Psoas muscle (tissue), 8 donors: ENCODE data around the gene LRRC23. TPM values are rescaled to one million over a fixed set of nuclear protein-coding genes. Genes with fewer than 3 reads are reported as not detected.

Experiments
- ATAC-seq, 4 donors: fragments of 200-7000 bp; cut with Tn5 transposase; one replicate each; pipeline ENCODE4 v1.9.1; 2020; ENCODE audit warnings: moderate library complexity in 3 of 4, mild to moderate bottlenecking in 2 of 4
- DNase-seq, 2 donors: peaks; one replicate each; pipeline ENCODE4 v3.0.0-alpha.2; 2020
- H3K27ac ChIP-seq: fragments of 200-600 bp; one replicate; pipeline ENCODE4 v1.8.0; 2022
- H3K27me3 ChIP-seq, 3 donors: fragments of 200-600 bp in 1 of 3; one replicate each; pipeline versions ENCODE4 v1.6.1 to v1.8.0; 2013 to 2022; ENCODE audit warnings: low read length in 2 of 3, mild to moderate bottlenecking in 2 of 3, moderate library complexity in 1 of 3; ENCODE audit not compliant: insufficient read depth in 3 of 3
- H3K36me3 ChIP-seq, 2 donors: fragments of 200-600 bp in 1 of 2; one replicate each; pipeline versions ENCODE4 v1.6.1 to v1.8.0; 2013 to 2022; ENCODE audit warnings: low read depth in 1 of 2, mild to moderate bottlenecking in 1 of 2, moderate library complexity in 1 of 2; ENCODE audit not compliant: insufficient read depth in 1 of 2
- H3K4me1 ChIP-seq: fragments of 200-600 bp; one replicate; pipeline ENCODE4 v1.8.0; 2022
- H3K4me3 ChIP-seq: fragments of 200-600 bp; one replicate; pipeline ENCODE4 v1.8.0; 2022; ENCODE audit warnings: mild to moderate bottlenecking
- H3K9me3 ChIP-seq: fragments of 200-600 bp; one replicate; pipeline ENCODE4 v1.8.0; 2022
- CTCF ChIP-seq: fragments of 200-600 bp; IDR thresholded peaks from one replicate; pipeline ENCODE4 v1.8.0; 2022; ENCODE audit warnings: antibody characterized with exemption
- WGBS, 3 donors: extraction: QIAGEN DNeasy Blood & Tissue Kit; methylation state at CpG; one replicate each; pipeline versions ENCODE4 v1.1.6 to v1.1.7; 2013; 5-methylcytosine and 5-hydroxymethylcytosine counted together
- intact Hi-C, 2 donors: fragments of 100-400 bp; cut with DNase I; formaldehyde crosslinking; loops; one replicate each; pipeline versions ENCODE4 v1.11.0 to v1.14.2; 2022
- polyA plus RNA-seq, 3 donors: library from polyadenylated mRNA; stranded (reverse); fragments of 200-250 nt; gene quantifications; one replicate each; pipeline ENCODE4 v1.2.3, GENCODE V29; 2013
- total RNA-seq, 4 donors: library from RNA; stranded (reverse); fragmentation: NEBNext Ultra II Directional in 2 of 4; extraction: Animal tissue kit (Norgen Biotek cat#: 25700) in 2 of 4; gene quantifications; one replicate each; pipeline versions ENCODE4 v1.2.1 to v1.2.4, GENCODE V29; 2021 to 2023
- donor health status: healthy with polysubstance abuse.
- donor health status: DM: no; HTN: no; CAD: no; lungs with moderate emphysema.
- donor health status: Bipolar disorder and iron deficiency.
- donor health status: healthy.
- donor health status: DM: yes; HTN: yes; CAD: no.
- donor health status: DM: no; HTN: no; CAD: no.
- donor health status: DM: no; HTN: no; CAD: no.
- donor health status: DM: yes; HTN: yes; CAD: no.

Gene LRRC23
- total and polyA plus RNA-seq, 7 donors: 9.5 to 29.0 (median 13.1) TPM

- peak; percentile 79 to 88 for DNase-seq
- peak within 1 kb of the TSS; percentile 95 for H3K27ac ChIP-seq
- H3K36me3 ChIP-seq: peaks cover 0 to 47% of the 10 kb centered on the region in 2 donors
- H3K9me3 ChIP-seq: no peaks in the 10 kb centered on the region
- intact Hi-C loops: loop anchor here in 1 of 2 donors (1.0 to 2.0 kb wide), 5 partner anchors 17 to 170 kb away; partner anchors contain the start of genes C1RL, EMG1, LPCAT3 and PHB2
- no peak for TF ChIP-seq CTCF
- peak; percentile 69 to 75 (median 70) for ATAC-seq
- WGBS, 3 donors: 0 to 1% (median 0%) methylated on average over 25 to 31 of the region's 31 CpGs
- H3K4me3 ChIP-seq: peak within 1 kb of the TSS; percentile 75
- H3K27me3 ChIP-seq: no peaks in the 10 kb centered on the region
- H3K4me1 ChIP-seq: peaks cover 29% of the 10 kb centered on the region
These were observed 39.2 kb downstream of the LRRC23 start, which contains the start of the genes C12orf57 and RNU7-1 for GRCh38 chr12:6943722-6944380. Gene C12orf57, plus strand, starts transcription at chr12:6944022. Its CDS starts 100 bp downstream, at chr12:6944122. Gene RNU7-1, plus strand, starts transcription at chr12:6943816.

- intact Hi-C loops: loop anchor here (1.0 to 5.0 kb wide), 8 partner anchors 16 to 170 kb away; partner anchors contain the start of genes C1R (in 1 of the 2), C1RL (in 1 of the 2), EMG1 (in 1 of the 2) and LPCAT3 (in 1 of the 2)
- ATAC-seq (peak; percentile 78 to 83 (median 80)), DNase-seq (peak; percentile 93 to 97)
- Histone ChIP-seq H3K36me3 (peaks cover 0 to 40% of the 10 kb centered on the region in 2 donors), H3K27me3 (no peaks in the 10 kb centered on the region), H3K9me3 (no peaks in the 10 kb centered on the region), H3K27ac (peak overlapping the region; percentile 95), H3K4me3 (peak overlapping the region; percentile 75), H3K4me1 (peaks cover 22% of the 10 kb centered on the region)
- peak; percentile 84 for TF ChIP-seq CTCF
- WGBS, 3 donors: 3% methylated on average over 46 to 48 of the region's 48 CpGs
These were observed 40.0 kb downstream of the LRRC23 start for GRCh38 chr12:6944381-6945186.

- TF ChIP-seq CTCF: no peak
- 83 to 90% (median 88%) methylated on average over 11 of the region's 11 CpGs for WGBS, 3 donors
- peaks cover 0 to 30% of the 10 kb centered on the region in 2 donors for H3K36me3 ChIP-seq
- H3K27me3 ChIP-seq: no peaks in the 10 kb centered on the region
- intact Hi-C loops: loop anchor here (2.0 to 5.0 kb wide), 5 partner anchors 15 to 167 kb away; partner anchors contain the start of genes C1R (in 1 of the 2) and LPCAT3 (in 1 of the 2)
- ATAC-seq (no peak), DNase-seq (peak in 1 of 2 donors; percentile 17)
- H3K9me3 ChIP-seq: no peaks in the 10 kb centered on the region
- H3K4me1 ChIP-seq: peaks cover 21% of the 10 kb centered on the region
- no peak overlapping the region for H3K4me3 ChIP-seq
- no peak overlapping the region for H3K27ac ChIP-seq
These were observed 41.0 kb downstream of the LRRC23 start for GRCh38 chr12:6945613-6946012.

- 43 to 56% (median 45%) methylated on average over 30 to 32 of the region's 32 CpGs for WGBS, 3 donors
These were observed 41.7 kb downstream of the LRRC23 start for GRCh38 chr12:6946033-6946919.

More at GRCh38 chr12:6946033-6946919, 41.7 kb downstream of the LRRC23 start:
- H3K9me3 ChIP-seq: no peaks in the 10 kb centered on the region
- TF ChIP-seq CTCF: no peak
- peak; percentile 43 to 67 for DNase-seq
- peaks cover 0 to 26% of the 10 kb centered on the region in 2 donors for H3K36me3 ChIP-seq
- H3K4me3 ChIP-seq: peak overlapping the region; percentile 34
- intact Hi-C loops: loop anchor here (5.0 kb wide), 3 partner anchors 96 to 166 kb away; partner anchors contain the start of gene C1R (in 1 of the 2)
- H3K4me1 ChIP-seq: peaks cover 21% of the 10 kb centered on the region
- peak overlapping the region; percentile 17 for H3K27ac ChIP-seq
- ATAC-seq: no peak
- H3K27me3 ChIP-seq: no peaks in the 10 kb centered on the region
